Fibroblast of villous mesenchyme (primary cell): ENCODE results near the gene RAB31. TPM values are rescaled to one million over a fixed set of nuclear protein-coding genes. Genes with fewer than 3 reads are reported as not detected.

Experiments
- DNase-seq: peaks from one replicate; pipeline ENCODE4 v3.0.0-alpha.2; 2010; ENCODE audit warnings: low read depth
- H3K4me3 ChIP-seq: 2 replicates; pipeline ENCODE4 v1.5.1; 2011; ENCODE audit warnings: low read depth, mild to moderate bottlenecking, low read length
- CTCF ChIP-seq: IDR thresholded peaks from 2 replicates; pipeline ENCODE4 v1.5.1; 2012; ENCODE audit warnings: low read depth, mild to moderate bottlenecking, low read length; ENCODE audit not compliant: insufficient read depth
- total RNA-seq: library from RNA; depleted of rRNA; stranded (reverse); fragments of >200 nt; gene quantifications from 2 replicates; pipeline ENCODE4 v1.2.3, GENCODE V29; 2012

RAB31 gene
- total RNA-seq, 1 donor, result 34.5 TPM

DNA sequence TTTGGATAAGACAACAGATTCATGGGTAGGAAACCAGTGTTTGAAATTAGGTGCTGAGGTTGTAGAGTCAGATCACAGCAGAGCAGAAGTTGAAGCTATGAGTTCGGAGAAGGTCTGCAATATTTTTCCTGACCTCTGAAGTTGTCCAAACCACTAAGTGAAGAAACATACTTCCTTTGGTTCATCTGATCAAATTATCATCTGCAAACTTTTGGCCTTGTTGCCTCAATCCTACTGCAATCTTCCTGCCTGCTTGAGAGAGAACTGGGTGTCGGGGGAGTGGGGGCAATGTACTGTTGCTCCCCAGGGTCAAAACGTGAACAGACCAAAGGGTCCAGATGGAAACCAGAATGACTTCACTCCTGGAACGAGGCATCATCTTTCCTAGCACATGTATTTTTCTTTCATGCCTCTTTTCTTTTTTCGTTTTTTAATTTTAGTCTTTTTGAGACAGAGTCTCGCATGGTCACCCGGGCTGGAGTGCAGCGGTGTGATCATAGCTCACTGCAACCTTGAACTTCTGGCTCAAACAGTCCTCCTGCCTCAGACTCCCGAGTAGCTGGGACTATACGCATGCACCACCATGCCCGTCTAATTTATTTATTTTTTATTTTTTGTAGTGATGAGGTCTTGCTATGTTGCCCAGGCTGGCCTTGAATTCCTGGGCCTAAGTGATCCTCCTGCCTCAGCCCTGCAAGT, 42.7 kb downstream of the RAB31 start:
- no peak for DNase-seq
- no peak for TF ChIP-seq CTCF
- no peak overlapping the region for H3K4me3 ChIP-seq

DNA sequence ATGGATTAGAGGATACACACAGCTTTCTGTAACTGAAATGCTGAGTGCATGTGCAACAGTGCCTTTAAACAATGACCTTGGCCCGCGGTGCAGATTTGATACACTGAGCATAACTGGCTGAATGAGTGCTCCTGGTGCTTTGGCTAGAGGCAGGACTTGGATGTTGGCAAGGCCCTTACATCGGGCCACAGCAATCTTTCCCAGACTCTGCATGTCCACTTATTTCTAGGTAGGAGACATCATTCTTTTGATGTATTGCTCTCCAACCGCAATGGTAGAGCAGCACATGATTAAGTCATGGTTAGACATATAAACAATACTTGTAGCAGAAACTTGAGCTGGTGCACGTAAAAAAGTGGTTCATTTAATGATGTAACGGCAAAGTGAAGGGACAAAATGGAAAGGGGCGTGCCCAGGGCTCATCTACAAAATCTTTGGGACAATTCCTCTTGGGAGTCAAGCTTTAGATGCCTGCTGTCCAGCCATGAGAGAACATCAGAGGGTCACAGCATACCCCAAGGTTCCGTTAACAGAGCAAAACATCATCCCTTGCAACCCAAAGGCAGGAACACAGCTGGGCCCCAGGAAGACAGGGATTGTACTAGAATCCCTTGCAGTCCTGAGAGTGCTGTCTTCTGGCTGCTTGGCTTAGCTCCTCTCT, 43.4 kb downstream of the RAB31 start:
- H3K4me3 ChIP-seq, result no peak overlapping the region
- no peak for DNase-seq
- TF ChIP-seq CTCF, result no peak

DNA sequence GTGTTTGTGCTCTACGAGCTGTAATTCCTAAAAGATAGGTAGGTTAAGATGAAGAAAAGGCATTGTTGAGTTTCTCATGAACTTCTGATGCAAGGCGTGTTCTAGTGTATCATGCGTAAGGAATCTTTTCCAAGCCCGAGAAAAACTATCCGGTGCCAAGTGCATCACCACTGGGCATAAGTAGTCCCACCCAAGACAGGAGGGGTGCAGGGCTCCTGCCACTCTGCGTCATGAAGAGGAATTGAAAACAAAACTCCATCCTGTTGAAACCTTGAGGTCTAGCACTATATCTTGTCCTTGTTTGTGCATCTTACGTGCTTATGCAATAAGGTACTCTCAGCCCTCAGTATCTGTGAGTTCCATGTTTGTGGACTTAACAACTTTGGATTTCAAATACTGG, 45.7 kb downstream of the RAB31 start:
- TF ChIP-seq CTCF, result no peak
- no peak overlapping the region for H3K4me3 ChIP-seq
- no peak for DNase-seq

DNA sequence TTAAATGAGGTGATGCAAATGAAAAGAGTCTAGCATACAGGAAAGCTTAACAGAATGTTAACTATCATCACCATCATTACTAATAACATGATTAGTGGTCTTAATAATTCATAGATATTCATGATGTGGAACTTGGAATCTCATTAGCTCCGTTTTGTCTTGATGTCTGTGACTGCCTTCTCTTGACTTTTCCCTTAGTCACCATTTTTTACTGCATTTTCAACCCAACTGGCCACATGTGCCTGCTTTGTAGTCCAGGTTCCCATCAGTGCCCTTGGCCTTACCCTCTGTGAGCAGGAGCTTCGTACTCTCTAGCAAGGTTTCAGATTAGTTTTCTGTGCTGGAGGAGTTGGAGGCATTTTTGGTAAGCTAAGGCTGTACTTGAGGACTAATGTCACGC, 47.0 kb downstream of the RAB31 start:
- no peak for DNase-seq

GRCh38 chr18:9755615-9756014, 47.5 kb downstream of the RAB31 start:
- TF ChIP-seq CTCF, result no peak
- H3K4me3 ChIP-seq, result no peak overlapping the region
- no peak for DNase-seq

More for the DNA sequence above, 47.0 kb downstream of the RAB31 start:
- TF ChIP-seq CTCF, result no peak
- H3K4me3 ChIP-seq, result no peak overlapping the region

- no peak for DNase-seq
- H3K4me3 ChIP-seq, result no peak overlapping the region
- TF ChIP-seq CTCF, result no peak
Measured at GRCh38 chr18:9756271-9756932, 48.3 kb downstream of the RAB31 start.
